Measurements from ENCODE around the gene MMP2.
A peak's percentile ranks its signal among the peaks of the same experiment; 100 is the strongest.

Gene MMP2

GRCh38 chr16:55478827-55479429, at the start of gene MMP2:
Gene MMP2, plus strand, starts transcription at chr16:55479198. Its CDS starts 282 bp downstream, at chr16:55479480.
- no peak for DNase-seq

- DNase-seq = no peak
Observed at GRCh38 chr16:55433030-55433429, 46.0 kb upstream of the MMP2 start.

GRCh38 chr16:55433535-55433934, 45.5 kb upstream of the MMP2 start:
- no peak for DNase-seq

GRCh38 chr16:55434000-55434399, 45.0 kb upstream of the MMP2 start:
- no peak for DNase-seq

GRCh38 chr16:55435387-55435786, 43.6 kb upstream of the MMP2 start:
- DNase-seq = no peak

- DNase-seq = no peak
Observed at GRCh38 chr16:55436587-55436986, 42.4 kb upstream of the MMP2 start.

GRCh38 chr16:55437625-55438024, 41.4 kb upstream of the MMP2 start:
- no peak for DNase-seq

- DNase-seq = no peak
Observed at GRCh38 chr16:55438281-55438680, 40.7 kb upstream of the MMP2 start.

GRCh38 chr16:55439101-55439690, 39.8 kb upstream of the MMP2 start:
- no peak for DNase-seq

GRCh38 chr16:55443434-55444346, 35.3 kb upstream of the MMP2 start:
- no peak for DNase-seq

GRCh38 chr16:55444754-55445485, 34.1 kb upstream of the MMP2 start:
- DNase-seq = no peak

- no peak for DNase-seq
Observed at GRCh38 chr16:55447231-55447630, 31.8 kb upstream of the MMP2 start.

- no peak for DNase-seq
Observed at GRCh38 chr16:55452996-55453395, 26.0 kb upstream of the MMP2 start.

GRCh38 chr16:55453909-55454308, 25.1 kb upstream of the MMP2 start:
- no peak for DNase-seq

- no peak for DNase-seq
Observed at GRCh38 chr16:55454861-55455260, 24.1 kb upstream of the MMP2 start.

GRCh38 chr16:55462241-55462640, 16.8 kb upstream of the MMP2 start:
- DNase-seq = no peak

GRCh38 chr16:55464375-55464774, 14.6 kb upstream of the MMP2 start:
- no peak for DNase-seq

GRCh38 chr16:55465077-55465896, 13.7 kb upstream of the MMP2 start:
- DNase-seq = peak; percentile 45

GRCh38 chr16:55466209-55466608, 12.8 kb upstream of the MMP2 start:
- DNase-seq = no peak

GRCh38 chr16:55467898-55468297, 11.1 kb upstream of the MMP2 start:
- DNase-seq = no peak

GRCh38 chr16:55468352-55468990, 10.5 kb upstream of the MMP2 start:
- DNase-seq = no peak

Data from NCI-H1417 treated with DMSO at 0.1 percent for 48 hours (cell line).